Measurements from ENCODE around the gene AKT3.
A peak's percentile ranks its signal among the peaks of the same experiment; 100 is the strongest.
"Not testable (repeated sequence)": the region's sequence is repeated elsewhere in the genome, so short reads cannot be mapped to it uniquely, and the experiment has no call there.

AKT3 gene

GRCh38 chr1:243710467-243710866 lies 139.6 kb downstream of the AKT3 start:
- Mint-ChIP-seq H3K4me1 (peaks cover 9% of the 10 kb centered on the region), H3K36me3 (no peaks in the 10 kb centered on the region), H3K27ac (peak overlapping the region; percentile 38), H3K9me3 (no peaks in the 10 kb centered on the region), H3K27me3 (no peaks in the 10 kb centered on the region), H3K4me3 (no peak overlapping the region)
- ATAC-seq (ENCODE audit: low read depth) (peak; percentile 43), DNase-seq (ENCODE audit: low spot score in 2 of 2) (no peak)

- peaks cover 5% of the 10 kb centered on the region for H3K36me3 Mint-ChIP-seq
- ATAC-seq (ENCODE audit: low read depth) (no peak), DNase-seq (ENCODE audit: low spot score in 2 of 2) (no peak)
- no peaks in the 10 kb centered on the region for H3K27me3 Mint-ChIP-seq
- no peak overlapping the region for H3K27ac Mint-ChIP-seq
- no peaks in the 10 kb centered on the region for H3K9me3 Mint-ChIP-seq
- no peak overlapping the region for H3K4me3 Mint-ChIP-seq
- H3K4me1 Mint-ChIP-seq, result peaks cover 3% of the 10 kb centered on the region
These were observed 141.8 kb downstream of the AKT3 start for GRCh38 chr1:243708210-243708609.

- no peak overlapping the region for H3K4me3 Mint-ChIP-seq
- DNase-seq (ENCODE audit: low spot score in 2 of 2) (no peak), ATAC-seq (ENCODE audit: low read depth) (no peak)
- H3K36me3 Mint-ChIP-seq, result peaks cover 5% of the 10 kb centered on the region
- no peaks in the 10 kb centered on the region for H3K9me3 Mint-ChIP-seq
- no peaks in the 10 kb centered on the region for H3K4me1 Mint-ChIP-seq
- no peak overlapping the region for H3K27ac Mint-ChIP-seq
- no peaks in the 10 kb centered on the region for H3K27me3 Mint-ChIP-seq
These were observed 143.5 kb downstream of the AKT3 start for GRCh38 chr1:243706563-243706962.

- H3K9me3 Mint-ChIP-seq, result no peaks in the 10 kb centered on the region
- no peak for DNase-seq (ENCODE audit: low spot score in 2 of 2)
- H3K27me3 Mint-ChIP-seq, result no peaks in the 10 kb centered on the region
- H3K27ac Mint-ChIP-seq, result no peak overlapping the region
- peaks cover 5% of the 10 kb centered on the region for H3K36me3 Mint-ChIP-seq
- ATAC-seq (ENCODE audit: low read depth), result no peak
- H3K4me3 Mint-ChIP-seq, result no peak overlapping the region
- H3K4me1 Mint-ChIP-seq, result no peaks in the 10 kb centered on the region
These were observed 144.5 kb downstream of the AKT3 start for GRCh38 chr1:243705585-243705984.

GRCh38 chr1:243701872-243702271 lies 148.2 kb downstream of the AKT3 start:
- H3K4me1 Mint-ChIP-seq, result no peaks in the 10 kb centered on the region
- H3K27me3 Mint-ChIP-seq, result no peaks in the 10 kb centered on the region
- ATAC-seq (ENCODE audit: low read depth), result no peak
- H3K36me3 Mint-ChIP-seq, result peaks cover 5% of the 10 kb centered on the region
- no peak for DNase-seq (ENCODE audit: low spot score in 2 of 2)
- no peak overlapping the region for H3K27ac Mint-ChIP-seq
- no peak overlapping the region for H3K4me3 Mint-ChIP-seq
- H3K9me3 Mint-ChIP-seq, result no peaks in the 10 kb centered on the region

- Mint-ChIP-seq H3K36me3 (peaks cover 20% of the 10 kb centered on the region), H3K27ac (no peak overlapping the region), H3K9me3 (no peaks in the 10 kb centered on the region), H3K4me1 (peaks cover 3% of the 10 kb centered on the region), H3K27me3 (no peaks in the 10 kb centered on the region), H3K4me3 (no peak overlapping the region)
- ATAC-seq (ENCODE audit: low read depth) (no peak), DNase-seq (ENCODE audit: low spot score in 2 of 2) (no peak)
These were observed 156.2 kb downstream of the AKT3 start for GRCh38 chr1:243693800-243694199.

GRCh38 chr1:243686159-243686558 lies 163.9 kb downstream of the AKT3 start:
- no peaks in the 10 kb centered on the region for H3K4me1 Mint-ChIP-seq
- no peak for DNase-seq (ENCODE audit: low spot score in 2 of 2)
- peaks cover 41% of the 10 kb centered on the region for H3K36me3 Mint-ChIP-seq
- no peaks in the 10 kb centered on the region for H3K27me3 Mint-ChIP-seq
- no peak for ATAC-seq (ENCODE audit: low read depth)
- no peak overlapping the region for H3K4me3 Mint-ChIP-seq
- H3K9me3 Mint-ChIP-seq, result peaks cover 3% of the 10 kb centered on the region
- H3K27ac Mint-ChIP-seq, result no peak overlapping the region

GRCh38 chr1:243680860-243681259 lies 169.2 kb downstream of the AKT3 start:
- Mint-ChIP-seq H3K4me3 (no peak overlapping the region), H3K36me3 (peaks cover 33% of the 10 kb centered on the region), H3K27ac (no peak overlapping the region), H3K4me1 (no peaks in the 10 kb centered on the region), H3K9me3 (peaks cover 3% of the 10 kb centered on the region), H3K27me3 (no peaks in the 10 kb centered on the region)
- DNase-seq (ENCODE audit: low spot score in 2 of 2) (no peak), ATAC-seq (ENCODE audit: low read depth) (no peak)

- Mint-ChIP-seq H3K4me1 (peaks cover 2% of the 10 kb centered on the region), H3K4me3 (no peak overlapping the region), H3K27me3 (no peaks in the 10 kb centered on the region), H3K9me3 (no peaks in the 10 kb centered on the region), H3K27ac (no peak overlapping the region), H3K36me3 (peaks cover 23% of the 10 kb centered on the region)
- ATAC-seq (ENCODE audit: low read depth) (no peak), DNase-seq (ENCODE audit: low spot score in 2 of 2) (no peak)
These were observed 177.4 kb downstream of the AKT3 start for GRCh38 chr1:243672539-243673074.

- Mint-ChIP-seq H3K4me3 (no peak overlapping the region), H3K36me3 (peaks cover 28% of the 10 kb centered on the region), H3K27ac (peak overlapping the region; percentile 8), H3K27me3 (no peaks in the 10 kb centered on the region), H3K4me1 (peaks cover 2% of the 10 kb centered on the region), H3K9me3 (no peaks in the 10 kb centered on the region)
- no peak for ATAC-seq (ENCODE audit: low read depth)
- DNase-seq (ENCODE audit: low spot score in 2 of 2), result no peak
These were observed 182.5 kb downstream of the AKT3 start for GRCh38 chr1:243667591-243667990.

GRCh38 chr1:243667133-243667532 lies 182.9 kb downstream of the AKT3 start:
- DNase-seq (ENCODE audit: low spot score in 2 of 2) (no peak), ATAC-seq (ENCODE audit: low read depth) (no peak)
- H3K4me1 Mint-ChIP-seq, result peaks cover 2% of the 10 kb centered on the region
- H3K27ac Mint-ChIP-seq, result no peak overlapping the region
- no peaks in the 10 kb centered on the region for H3K27me3 Mint-ChIP-seq
- H3K4me3 Mint-ChIP-seq, result no peak overlapping the region
- peaks cover 28% of the 10 kb centered on the region for H3K36me3 Mint-ChIP-seq
- H3K9me3 Mint-ChIP-seq, result no peaks in the 10 kb centered on the region

GRCh38 chr1:243663651-243664050 lies 186.4 kb downstream of the AKT3 start:
- peaks cover 33% of the 10 kb centered on the region for H3K36me3 Mint-ChIP-seq
- no peaks in the 10 kb centered on the region for H3K27me3 Mint-ChIP-seq
- H3K27ac Mint-ChIP-seq, result no peak overlapping the region
- no peak for DNase-seq (ENCODE audit: low spot score in 2 of 2)
- H3K4me3 Mint-ChIP-seq, result no peak overlapping the region
- no peak for ATAC-seq (ENCODE audit: low read depth)
- no peaks in the 10 kb centered on the region for H3K9me3 Mint-ChIP-seq
- peaks cover 2% of the 10 kb centered on the region for H3K4me1 Mint-ChIP-seq

- H3K36me3 Mint-ChIP-seq, result peaks cover 28% of the 10 kb centered on the region
- H3K27me3 Mint-ChIP-seq; H3K27ac Mint-ChIP-seq; ATAC-seq (ENCODE audit: low read depth); H3K9me3 Mint-ChIP-seq; H3K4me3 Mint-ChIP-seq; H3K4me1 Mint-ChIP-seq; DNase-seq (ENCODE audit: low spot score in 2 of 2): not testable (repeated sequence)
These were observed 187.9 kb downstream of the AKT3 start for GRCh38 chr1:243662169-243662568.

GRCh38 chr1:243658594-243659105 lies 191.4 kb downstream of the AKT3 start:
- ATAC-seq (ENCODE audit: low read depth) (no peak), DNase-seq (ENCODE audit: low spot score in 2 of 2) (no peak)
- Mint-ChIP-seq H3K9me3 (no peaks in the 10 kb centered on the region), H3K4me3 (no peak overlapping the region), H3K4me1 (no peaks in the 10 kb centered on the region), H3K27me3 (no peaks in the 10 kb centered on the region), H3K36me3 (peaks cover 23% of the 10 kb centered on the region), H3K27ac (no peak overlapping the region)

GRCh38 chr1:243657793-243658192 lies 192.2 kb downstream of the AKT3 start:
- Mint-ChIP-seq H3K9me3 (no peaks in the 10 kb centered on the region), H3K27ac (no peak overlapping the region), H3K4me1 (no peaks in the 10 kb centered on the region), H3K36me3 (peaks cover 16% of the 10 kb centered on the region), H3K4me3 (no peak overlapping the region), H3K27me3 (no peaks in the 10 kb centered on the region)
- no peak for DNase-seq (ENCODE audit: low spot score in 2 of 2)
- ATAC-seq (ENCODE audit: low read depth), result no peak

Measured in memory B cell (primary cell).